ENCODE data around the gene BTG1.

BTG1 gene

GRCh38 chr12:92105676-92106075 is 40.0 kb downstream of the BTG1 start:
- Histone ChIP-seq H3K9me2 (replicated peaks; ENCODE audit: insufficient read depth, low read length) (no peaks in the 10 kb centered on the region), H2AFZ (ENCODE audit: low read length) (no peak overlapping the region), H3K4me2 (ENCODE audit: low read depth, low read length) (no peak overlapping the region), H3K4me1 (ENCODE audit: low read length) (no peaks in the 10 kb centered on the region), H3K9me3 (replicated peaks; ENCODE audit: insufficient read depth, low read length) (no peaks in the 10 kb centered on the region), H3K27me3 (replicated peaks; ENCODE audit: insufficient read depth, low read length) (no peaks in the 10 kb centered on the region), H3K9ac (ENCODE audit: low read length) (no peak overlapping the region), H3K27ac (ENCODE audit: low read length) (no peak overlapping the region), H3F3A (ENCODE audit: insufficient read depth, low read length) (no peaks in the 10 kb centered on the region), H4K20me1 (ENCODE audit: insufficient read depth, low read length) (no peaks in the 10 kb centered on the region), H3K36me3 (replicated peaks; ENCODE audit: insufficient read depth, low read length) (no peaks in the 10 kb centered on the region), H3K4me3 (ENCODE audit: low read length) (no peak overlapping the region), H3K79me2 (ENCODE audit: low read length) (no peaks in the 10 kb centered on the region)
- TF ChIP-seq, protein P1, sequence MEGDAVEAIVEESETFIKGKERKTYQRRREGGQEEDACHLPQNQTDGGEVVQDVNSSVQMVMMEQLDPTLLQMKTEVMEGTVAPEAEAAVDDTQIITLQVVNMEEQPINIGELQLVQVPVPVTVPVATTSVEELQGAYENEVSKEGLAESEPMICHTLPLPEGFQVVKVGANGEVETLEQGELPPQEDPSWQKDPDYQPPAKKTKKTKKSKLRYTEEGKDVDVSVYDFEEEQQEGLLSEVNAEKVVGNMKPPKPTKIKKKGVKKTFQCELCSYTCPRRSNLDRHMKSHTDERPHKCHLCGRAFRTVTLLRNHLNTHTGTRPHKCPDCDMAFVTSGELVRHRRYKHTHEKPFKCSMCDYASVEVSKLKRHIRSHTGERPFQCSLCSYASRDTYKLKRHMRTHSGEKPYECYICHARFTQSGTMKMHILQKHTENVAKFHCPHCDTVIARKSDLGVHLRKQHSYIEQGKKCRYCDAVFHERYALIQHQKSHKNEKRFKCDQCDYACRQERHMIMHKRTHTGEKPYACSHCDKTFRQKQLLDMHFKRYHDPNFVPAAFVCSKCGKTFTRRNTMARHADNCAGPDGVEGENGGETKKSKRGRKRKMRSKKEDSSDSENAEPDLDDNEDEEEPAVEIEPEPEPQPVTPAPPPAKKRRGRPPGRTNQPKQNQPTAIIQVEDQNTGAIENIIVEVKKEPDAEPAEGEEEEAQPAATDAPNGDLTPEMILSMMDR (IDR thresholded peaks at IDR 0.05; ENCODE audit: low read length), result no peak
- TF ChIP-seq EZH2phosphoT487 (IDR thresholded peaks at IDR 0.05; ENCODE audit: low read length), result no peak
- TF ChIP-seq EZH2 (optimal IDR thresholded peaks at IDR 0.05; ENCODE audit: low read depth, low read length), result no peak
- no peak for DNase-seq

DNA sequence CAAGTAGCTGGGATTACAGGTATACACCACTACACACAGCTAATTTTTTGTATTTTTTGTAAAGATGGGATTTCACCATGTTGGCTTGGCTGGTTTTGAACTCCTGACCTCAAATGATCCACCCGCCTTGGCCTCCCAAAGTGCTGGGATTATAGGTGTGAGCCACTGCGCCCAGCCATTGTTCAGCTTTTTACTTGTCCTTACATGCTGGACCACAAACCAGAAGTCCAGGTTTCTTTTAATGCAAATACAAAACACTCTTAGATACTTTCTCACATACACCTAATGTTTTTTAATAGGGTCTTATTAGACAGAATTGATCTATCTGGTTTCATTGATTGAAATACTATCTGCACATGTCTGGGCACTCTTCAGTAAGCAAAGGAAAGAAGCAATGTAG is 40.5 kb downstream of the BTG1 start:
- TF ChIP-seq EZH2 (optimal IDR thresholded peaks at IDR 0.05; ENCODE audit: low read depth, low read length) (no peak), EZH2phosphoT487 (IDR thresholded peaks at IDR 0.05; ENCODE audit: low read length) (no peak)
- TF ChIP-seq, protein P1 (IDR thresholded peaks at IDR 0.05; ENCODE audit: low read length), result no peak
- Histone ChIP-seq H2AFZ (ENCODE audit: low read length) (no peak overlapping the region), H3K9me3 (replicated peaks; ENCODE audit: insufficient read depth, low read length) (no peaks in the 10 kb centered on the region), H3K36me3 (replicated peaks; ENCODE audit: insufficient read depth, low read length) (no peaks in the 10 kb centered on the region), H3K4me2 (ENCODE audit: low read depth, low read length) (no peak overlapping the region), H3F3A (ENCODE audit: insufficient read depth, low read length) (no peaks in the 10 kb centered on the region), H3K9ac (ENCODE audit: low read length) (no peak overlapping the region), H3K79me2 (ENCODE audit: low read length) (no peaks in the 10 kb centered on the region), H3K4me1 (ENCODE audit: low read length) (no peaks in the 10 kb centered on the region), H3K9me2 (replicated peaks; ENCODE audit: insufficient read depth, low read length) (no peaks in the 10 kb centered on the region), H3K27ac (ENCODE audit: low read length) (no peak overlapping the region), H3K4me3 (ENCODE audit: low read length) (no peak overlapping the region), H4K20me1 (ENCODE audit: insufficient read depth, low read length) (no peaks in the 10 kb centered on the region), H3K27me3 (replicated peaks; ENCODE audit: insufficient read depth, low read length) (no peaks in the 10 kb centered on the region)
- no peak for DNase-seq

DNA sequence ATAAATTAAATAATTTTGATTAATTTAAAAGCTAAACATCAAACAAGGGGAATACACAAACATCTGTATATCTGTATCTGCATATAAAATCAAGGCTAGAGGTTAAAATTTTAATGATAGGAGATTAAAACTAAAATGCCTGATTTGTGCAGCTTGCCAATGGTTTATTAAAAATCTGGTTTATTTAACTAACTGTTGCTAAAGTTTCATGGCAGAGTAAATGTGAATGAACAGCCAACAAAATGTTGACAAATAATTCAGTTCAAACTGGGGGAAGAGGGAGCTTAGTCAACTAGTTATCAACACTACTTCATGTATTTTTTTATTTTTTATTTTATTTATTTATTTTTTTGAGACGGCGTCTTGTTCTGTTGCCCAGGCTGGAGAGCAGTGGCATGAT is 43.0 kb downstream of the BTG1 start:
- TF ChIP-seq EZH2phosphoT487 (IDR thresholded peaks at IDR 0.05; ENCODE audit: low read length) (no peak), EZH2 (optimal IDR thresholded peaks at IDR 0.05; ENCODE audit: low read depth, low read length) (no peak)
- TF ChIP-seq, protein P1 (IDR thresholded peaks at IDR 0.05; ENCODE audit: low read length), result no peak
- H3K9me2 ChIP-seq (replicated peaks; ENCODE audit: insufficient read depth, low read length), result no peaks in the 10 kb centered on the region
- no peak overlapping the region for H3K27ac ChIP-seq (ENCODE audit: low read length)
- no peak overlapping the region for H3K4me3 ChIP-seq (ENCODE audit: low read length)
- no peak overlapping the region for H3K4me2 ChIP-seq (ENCODE audit: low read depth, low read length)
- H3K9ac ChIP-seq (ENCODE audit: low read length), result no peak overlapping the region
- no peaks in the 10 kb centered on the region for H3K79me2 ChIP-seq (ENCODE audit: low read length)
- H4K20me1 ChIP-seq (ENCODE audit: insufficient read depth, low read length), result no peaks in the 10 kb centered on the region
- H2AFZ ChIP-seq (ENCODE audit: low read length), result no peak overlapping the region
- DNase-seq, result no peak
- no peaks in the 10 kb centered on the region for H3K36me3 ChIP-seq (replicated peaks; ENCODE audit: insufficient read depth, low read length)
- no peaks in the 10 kb centered on the region for H3K9me3 ChIP-seq (replicated peaks; ENCODE audit: insufficient read depth, low read length)
- no peaks in the 10 kb centered on the region for H3K4me1 ChIP-seq (ENCODE audit: low read length)
- no peaks in the 10 kb centered on the region for H3F3A ChIP-seq (ENCODE audit: insufficient read depth, low read length)
- no peaks in the 10 kb centered on the region for H3K27me3 ChIP-seq (replicated peaks; ENCODE audit: insufficient read depth, low read length)
